ENCODE measurements around the gene CCDC33.

CCDC33 gene

GRCh38 chr15:74291101-74292071 is 55.3 kb downstream of the CCDC33 start:
- DNase-seq, result no peak

- DNase-seq, result no peak
Observed at GRCh38 chr15:74293021-74293810, 57.1 kb downstream of the CCDC33 start.

DNA sequence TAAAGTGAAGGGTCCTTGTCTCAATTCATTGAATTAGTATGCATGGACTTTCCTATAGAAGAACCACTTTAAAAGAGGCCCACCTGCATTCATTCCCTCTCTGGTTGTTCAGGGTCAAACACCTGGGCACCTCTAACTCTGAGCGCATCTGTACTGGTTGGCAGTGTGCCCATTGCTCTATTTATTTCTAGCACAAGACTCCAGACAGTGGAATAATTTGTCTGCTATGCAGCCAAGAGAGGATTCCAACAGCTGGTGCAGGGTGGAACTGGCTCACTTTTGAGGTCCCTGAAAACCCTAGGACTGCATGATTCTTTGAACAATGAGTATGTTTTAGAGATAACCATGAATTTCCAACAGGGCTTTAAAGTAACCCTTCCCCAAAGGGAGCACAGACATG is 57.9 kb downstream of the CCDC33 start:
- DNase-seq, result no peak

- no peak for DNase-seq
Observed at GRCh38 chr15:74295800-74296199, 59.7 kb downstream of the CCDC33 start.

DNA sequence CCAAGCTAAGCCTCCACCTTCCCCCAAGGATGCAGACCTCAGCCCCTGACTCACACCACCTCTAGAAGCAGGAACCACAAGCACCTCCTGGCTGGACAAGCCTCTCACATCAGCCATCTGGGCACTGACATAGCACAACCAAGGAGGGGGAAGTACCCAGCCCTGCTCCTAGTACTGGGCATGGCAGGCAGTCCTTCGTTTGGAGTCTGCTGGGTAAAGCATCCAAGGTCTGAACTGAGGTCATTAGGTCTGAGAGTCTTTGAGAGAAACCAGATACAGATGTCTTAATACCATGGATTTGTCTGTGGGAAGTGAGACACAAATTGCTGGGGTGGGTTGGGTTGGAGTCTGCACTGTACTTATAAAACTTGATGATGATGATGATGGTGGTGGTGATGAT is 61.8 kb downstream of the CCDC33 start:
- no peak for DNase-seq

- DNase-seq, result no peak
Observed at GRCh38 chr15:74300057-74300795, 64.1 kb downstream of the CCDC33 start.

- no peak for DNase-seq
Observed at GRCh38 chr15:74301583-74302361, 65.6 kb downstream of the CCDC33 start.

GRCh38 chr15:74302821-74303359 is 66.8 kb downstream of the CCDC33 start:
- peak; percentile 8 for DNase-seq

GRCh38 chr15:74303741-74304309 is 67.7 kb downstream of the CCDC33 start:
- DNase-seq, result no peak

DNA sequence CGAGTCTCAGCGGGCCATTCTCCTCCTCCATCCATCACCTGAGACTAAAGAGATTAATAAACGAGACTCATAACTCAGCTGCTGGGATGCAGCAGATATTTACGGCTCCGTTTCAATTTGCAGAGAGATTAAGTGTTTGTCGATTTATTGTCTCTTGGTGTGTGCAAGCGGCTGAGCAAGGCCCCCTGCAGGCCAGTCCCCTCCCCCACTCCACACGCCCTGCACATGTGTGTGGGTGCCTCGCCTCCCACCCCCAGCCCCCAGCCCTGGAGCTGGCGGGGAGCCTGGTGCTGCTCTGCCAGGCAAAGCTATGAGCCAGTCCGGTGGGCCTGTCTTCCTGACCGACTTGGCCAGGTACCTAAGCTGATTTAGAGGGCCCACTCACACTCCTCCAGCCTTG is 68.3 kb downstream of the CCDC33 start:
- no peak for DNase-seq

GRCh38 chr15:74305687-74306086 is 69.6 kb downstream of the CCDC33 start:
- no peak for DNase-seq

- no peak for DNase-seq
Observed at GRCh38 chr15:74306781-74307217, 70.7 kb downstream of the CCDC33 start.

GRCh38 chr15:74307827-74308811 is 72.0 kb downstream of the CCDC33 start:
- DNase-seq, result peak; percentile 42

DNA sequence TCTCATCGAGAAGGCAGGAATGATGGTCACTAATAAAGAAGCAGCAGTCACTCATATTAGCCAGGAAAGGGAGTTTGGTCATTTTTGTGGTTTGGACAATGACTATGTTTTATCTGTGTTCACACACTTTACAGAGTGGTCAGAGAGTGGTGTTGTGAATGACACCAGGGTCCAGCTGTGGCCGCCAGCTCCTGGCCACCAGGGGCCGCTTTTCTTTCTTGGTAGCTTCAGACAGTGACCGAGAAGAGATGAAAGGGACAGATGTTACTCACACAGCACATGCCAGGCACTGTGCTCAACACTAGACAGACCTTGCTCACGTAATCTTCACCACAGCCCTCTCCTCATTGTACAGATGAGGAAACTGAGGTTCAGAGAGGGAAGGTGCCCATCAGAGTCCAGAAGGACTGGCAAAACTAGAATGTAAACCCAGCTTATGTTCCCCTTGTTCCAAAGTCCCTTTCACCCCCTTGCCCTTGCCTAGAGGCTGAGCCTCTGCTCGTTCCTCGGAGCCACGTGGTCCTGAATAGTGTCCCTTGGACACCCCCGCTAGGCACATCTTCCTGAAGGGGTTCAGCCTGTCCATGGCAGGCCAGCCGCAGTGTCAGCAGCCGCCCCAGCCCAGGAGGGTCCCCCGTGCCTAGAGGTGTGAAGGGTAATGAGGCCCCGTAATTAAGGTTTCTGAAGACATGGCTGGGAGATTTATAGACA is 75.8 kb downstream of the CCDC33 start:
- DNase-seq, result no peak

- peak; percentile 91 for DNase-seq
Observed at GRCh38 chr15:74312445-74313007, 76.4 kb downstream of the CCDC33 start.

DNA sequence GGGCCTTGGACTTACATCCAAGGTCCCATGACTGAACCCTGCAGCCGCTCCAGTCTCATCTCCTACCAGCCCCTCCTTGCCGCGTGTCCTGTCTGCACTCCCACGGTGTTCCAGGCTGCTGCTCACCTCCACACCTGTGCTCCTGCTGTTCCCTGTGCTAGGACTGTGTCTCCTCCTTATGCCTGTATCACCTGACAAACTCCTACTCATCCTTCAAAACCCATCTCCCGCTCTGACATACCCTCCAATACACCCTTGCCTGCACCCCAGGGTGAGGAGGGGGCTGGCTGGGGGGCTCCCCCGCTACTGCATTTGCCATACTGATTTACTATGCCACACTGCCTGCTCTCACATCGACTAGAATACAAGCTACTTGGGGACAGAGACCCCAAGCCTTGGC is 77.8 kb downstream of the CCDC33 start:
- DNase-seq, result no peak

GRCh38 chr15:74314795-74315438 is 78.8 kb downstream of the CCDC33 start:
- peak; percentile 30 for DNase-seq

DNA sequence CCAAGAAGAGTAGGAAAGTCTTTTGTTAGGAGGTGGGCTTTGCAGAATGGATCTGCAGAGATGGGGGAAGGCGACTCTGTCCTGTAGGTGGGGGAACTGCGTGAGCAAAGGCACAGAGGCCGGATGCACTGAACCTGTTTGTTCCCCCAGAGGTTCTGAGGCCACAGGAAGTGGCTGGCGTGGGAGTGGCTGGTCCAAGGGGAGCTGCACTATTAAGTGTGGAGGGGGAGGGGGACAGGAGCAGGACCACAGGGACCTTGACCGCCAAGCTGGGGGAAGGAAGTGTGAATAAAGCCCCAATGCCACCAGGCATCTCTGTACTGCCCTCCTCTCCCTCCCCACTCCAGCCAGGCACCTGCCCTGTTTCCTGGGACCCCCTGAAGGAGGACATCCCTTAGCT is 79.5 kb downstream of the CCDC33 start:
- no peak for DNase-seq

GRCh38 chr15:74316141-74316540 is 80.0 kb downstream of the CCDC33 start:
- no peak for DNase-seq

Data from NCI-H2029 (cell line).